SK-N-SH (cell line): Measurements from ENCODE around the gene ROR2.

Source experiments
- CTCF ChIP-seq: fragments of 200-600 bp; sonication (generic); IDR thresholded peaks from 2 replicates; pipeline ENCODE4 v1.6.1; 2017; ENCODE audit warnings: antibody characterized with exemption, mild to moderate bottlenecking, moderate library complexity
- EZH2phosphoT487 ChIP-seq: fragments of 200-600 bp; sonication (generic); IDR thresholded peaks from 2 replicates; pipeline ENCODE4 v1.6.1; 2017; ENCODE audit warnings: low read depth, mixed run types, mild to moderate bottlenecking, antibody characterized with exemption, moderate library complexity, borderline replicate concordance
- FOXM1 ChIP-seq: IDR thresholded peaks from 2 replicates; pipeline ENCODE4 v1.4.0; 2012; ENCODE audit warnings: low read depth, mild to moderate bottlenecking
- PBX3 ChIP-seq: IDR thresholded peaks from 2 replicates; pipeline ENCODE4; 2012
- RFX5 ChIP-seq: IDR thresholded peaks from 2 replicates; pipeline ENCODE4 v1.6.1; 2012; ENCODE audit warnings: mild to moderate bottlenecking, improper control_type of control experiment, low read length
- RXRA ChIP-seq: IDR thresholded peaks from 2 replicates; pipeline ENCODE4 v1.4.0; 2012; ENCODE audit warnings: low read depth, mild to moderate bottlenecking, borderline replicate concordance
- SMC3 ChIP-seq: IDR thresholded peaks from 2 replicates; pipeline ENCODE4 v1.6.1; 2012; ENCODE audit warnings: low read depth, low read length, improper control_type of control experiment
- TAF1 ChIP-seq: IDR thresholded peaks from 2 replicates; pipeline ENCODE4 v1.6.1; 2012; ENCODE audit warnings: low read depth, mild to moderate bottlenecking, low read length, moderate library complexity, borderline replicate concordance
- USF2 ChIP-seq: fragments of 150-350 bp; IDR thresholded peaks from 2 replicates; pipeline ENCODE4 v1.6.1; 2017; ENCODE audit warnings: antibody characterized with exemption, low read length, low read depth, borderline replicate concordance
- YY1 ChIP-seq: IDR thresholded peaks from 2 replicates; pipeline ENCODE4 v1.4.0; 2012; ENCODE audit warnings: low read depth, mild to moderate bottlenecking
- TF ChIP-seq, protein P1 (sequence below): IDR thresholded peaks from 2 replicates; pipeline ENCODE4 v1.4.0; 2012; ENCODE audit warnings: low read depth
- TF ChIP-seq, protein P2 (sequence below): IDR thresholded peaks from 2 replicates; pipeline ENCODE4 v1.6.1; 2012; ENCODE audit warnings: mild to moderate bottlenecking, low read depth, low read length, moderate library complexity
- TF ChIP-seq, protein P3 (sequence below): IDR thresholded peaks from 2 replicates; pipeline ENCODE4 v1.4.0; 2012; ENCODE audit warnings: low read depth, borderline replicate concordance
- TF ChIP-seq, protein P4 (sequence below): fragments of 150-350 bp; IDR thresholded peaks from 2 replicates; pipeline ENCODE4 v1.6.1; 2016; ENCODE audit warnings: mild to moderate bottlenecking, low read depth, low read length

GRCh38 chr9:91898451-91899218, 51.4 kb downstream of the ROR2 start:
- TF ChIP-seq CTCF (no peak), FOXM1 (no peak), USF2 (no peak), TAF1 (no peak), RFX5 (no peak), YY1 (no peak), PBX3 (no peak), RXRA (no peak), EZH2phosphoT487 (no peak), SMC3 (no peak)
- TF ChIP-seq, protein P1, sequence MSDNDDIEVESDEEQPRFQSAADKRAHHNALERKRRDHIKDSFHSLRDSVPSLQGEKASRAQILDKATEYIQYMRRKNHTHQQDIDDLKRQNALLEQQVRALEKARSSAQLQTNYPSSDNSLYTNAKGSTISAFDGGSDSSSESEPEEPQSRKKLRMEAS, result no peak
- TF ChIP-seq, protein P2, sequence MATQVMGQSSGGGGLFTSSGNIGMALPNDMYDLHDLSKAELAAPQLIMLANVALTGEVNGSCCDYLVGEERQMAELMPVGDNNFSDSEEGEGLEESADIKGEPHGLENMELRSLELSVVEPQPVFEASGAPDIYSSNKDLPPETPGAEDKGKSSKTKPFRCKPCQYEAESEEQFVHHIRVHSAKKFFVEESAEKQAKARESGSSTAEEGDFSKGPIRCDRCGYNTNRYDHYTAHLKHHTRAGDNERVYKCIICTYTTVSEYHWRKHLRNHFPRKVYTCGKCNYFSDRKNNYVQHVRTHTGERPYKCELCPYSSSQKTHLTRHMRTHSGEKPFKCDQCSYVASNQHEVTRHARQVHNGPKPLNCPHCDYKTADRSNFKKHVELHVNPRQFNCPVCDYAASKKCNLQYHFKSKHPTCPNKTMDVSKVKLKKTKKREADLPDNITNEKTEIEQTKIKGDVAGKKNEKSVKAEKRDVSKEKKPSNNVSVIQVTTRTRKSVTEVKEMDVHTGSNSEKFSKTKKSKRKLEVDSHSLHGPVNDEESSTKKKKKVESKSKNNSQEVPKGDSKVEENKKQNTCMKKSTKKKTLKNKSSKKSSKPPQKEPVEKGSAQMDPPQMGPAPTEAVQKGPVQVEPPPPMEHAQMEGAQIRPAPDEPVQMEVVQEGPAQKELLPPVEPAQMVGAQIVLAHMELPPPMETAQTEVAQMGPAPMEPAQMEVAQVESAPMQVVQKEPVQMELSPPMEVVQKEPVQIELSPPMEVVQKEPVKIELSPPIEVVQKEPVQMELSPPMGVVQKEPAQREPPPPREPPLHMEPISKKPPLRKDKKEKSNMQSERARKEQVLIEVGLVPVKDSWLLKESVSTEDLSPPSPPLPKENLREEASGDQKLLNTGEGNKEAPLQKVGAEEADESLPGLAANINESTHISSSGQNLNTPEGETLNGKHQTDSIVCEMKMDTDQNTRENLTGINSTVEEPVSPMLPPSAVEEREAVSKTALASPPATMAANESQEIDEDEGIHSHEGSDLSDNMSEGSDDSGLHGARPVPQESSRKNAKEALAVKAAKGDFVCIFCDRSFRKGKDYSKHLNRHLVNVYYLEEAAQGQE, result no peak
- TF ChIP-seq, protein P3, sequence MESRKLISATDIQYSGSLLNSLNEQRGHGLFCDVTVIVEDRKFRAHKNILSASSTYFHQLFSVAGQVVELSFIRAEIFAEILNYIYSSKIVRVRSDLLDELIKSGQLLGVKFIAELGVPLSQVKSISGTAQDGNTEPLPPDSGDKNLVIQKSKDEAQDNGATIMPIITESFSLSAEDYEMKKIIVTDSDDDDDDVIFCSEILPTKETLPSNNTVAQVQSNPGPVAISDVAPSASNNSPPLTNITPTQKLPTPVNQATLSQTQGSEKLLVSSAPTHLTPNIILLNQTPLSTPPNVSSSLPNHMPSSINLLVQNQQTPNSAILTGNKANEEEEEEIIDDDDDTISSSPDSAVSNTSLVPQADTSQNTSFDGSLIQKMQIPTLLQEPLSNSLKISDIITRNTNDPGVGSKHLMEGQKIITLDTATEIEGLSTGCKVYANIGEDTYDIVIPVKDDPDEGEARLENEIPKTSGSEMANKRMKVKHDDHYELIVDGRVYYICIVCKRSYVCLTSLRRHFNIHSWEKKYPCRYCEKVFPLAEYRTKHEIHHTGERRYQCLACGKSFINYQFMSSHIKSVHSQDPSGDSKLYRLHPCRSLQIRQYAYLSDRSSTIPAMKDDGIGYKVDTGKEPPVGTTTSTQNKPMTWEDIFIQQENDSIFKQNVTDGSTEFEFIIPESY, result no peak
- TF ChIP-seq, protein P4, sequence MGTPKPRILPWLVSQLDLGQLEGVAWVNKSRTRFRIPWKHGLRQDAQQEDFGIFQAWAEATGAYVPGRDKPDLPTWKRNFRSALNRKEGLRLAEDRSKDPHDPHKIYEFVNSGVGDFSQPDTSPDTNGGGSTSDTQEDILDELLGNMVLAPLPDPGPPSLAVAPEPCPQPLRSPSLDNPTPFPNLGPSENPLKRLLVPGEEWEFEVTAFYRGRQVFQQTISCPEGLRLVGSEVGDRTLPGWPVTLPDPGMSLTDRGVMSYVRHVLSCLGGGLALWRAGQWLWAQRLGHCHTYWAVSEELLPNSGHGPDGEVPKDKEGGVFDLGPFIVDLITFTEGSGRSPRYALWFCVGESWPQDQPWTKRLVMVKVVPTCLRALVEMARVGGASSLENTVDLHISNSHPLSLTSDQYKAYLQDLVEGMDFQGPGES, result no peak
